Stimulated activated CD8-positive, alpha-beta memory T cell treated with anti-CD3 and anti-CD28 coated beads, Interleukin-4, amount 100 ng/mL, for 1 hour (primary cell): ENCODE data around the gene KIF4B.
"Not testable (repeated sequence)": the region's sequence is repeated elsewhere in the genome, so short reads cannot be mapped to it uniquely, and the experiment has no call there.

Source experiments
- DNase-seq, 2 donors: peaks; one replicate each; pipeline ENCODE4 v3.0.0-alpha.2; 2020; ENCODE audit warnings: low read depth in 2 of 2, low spot score in 1 of 2

Gene KIF4B, protein sequence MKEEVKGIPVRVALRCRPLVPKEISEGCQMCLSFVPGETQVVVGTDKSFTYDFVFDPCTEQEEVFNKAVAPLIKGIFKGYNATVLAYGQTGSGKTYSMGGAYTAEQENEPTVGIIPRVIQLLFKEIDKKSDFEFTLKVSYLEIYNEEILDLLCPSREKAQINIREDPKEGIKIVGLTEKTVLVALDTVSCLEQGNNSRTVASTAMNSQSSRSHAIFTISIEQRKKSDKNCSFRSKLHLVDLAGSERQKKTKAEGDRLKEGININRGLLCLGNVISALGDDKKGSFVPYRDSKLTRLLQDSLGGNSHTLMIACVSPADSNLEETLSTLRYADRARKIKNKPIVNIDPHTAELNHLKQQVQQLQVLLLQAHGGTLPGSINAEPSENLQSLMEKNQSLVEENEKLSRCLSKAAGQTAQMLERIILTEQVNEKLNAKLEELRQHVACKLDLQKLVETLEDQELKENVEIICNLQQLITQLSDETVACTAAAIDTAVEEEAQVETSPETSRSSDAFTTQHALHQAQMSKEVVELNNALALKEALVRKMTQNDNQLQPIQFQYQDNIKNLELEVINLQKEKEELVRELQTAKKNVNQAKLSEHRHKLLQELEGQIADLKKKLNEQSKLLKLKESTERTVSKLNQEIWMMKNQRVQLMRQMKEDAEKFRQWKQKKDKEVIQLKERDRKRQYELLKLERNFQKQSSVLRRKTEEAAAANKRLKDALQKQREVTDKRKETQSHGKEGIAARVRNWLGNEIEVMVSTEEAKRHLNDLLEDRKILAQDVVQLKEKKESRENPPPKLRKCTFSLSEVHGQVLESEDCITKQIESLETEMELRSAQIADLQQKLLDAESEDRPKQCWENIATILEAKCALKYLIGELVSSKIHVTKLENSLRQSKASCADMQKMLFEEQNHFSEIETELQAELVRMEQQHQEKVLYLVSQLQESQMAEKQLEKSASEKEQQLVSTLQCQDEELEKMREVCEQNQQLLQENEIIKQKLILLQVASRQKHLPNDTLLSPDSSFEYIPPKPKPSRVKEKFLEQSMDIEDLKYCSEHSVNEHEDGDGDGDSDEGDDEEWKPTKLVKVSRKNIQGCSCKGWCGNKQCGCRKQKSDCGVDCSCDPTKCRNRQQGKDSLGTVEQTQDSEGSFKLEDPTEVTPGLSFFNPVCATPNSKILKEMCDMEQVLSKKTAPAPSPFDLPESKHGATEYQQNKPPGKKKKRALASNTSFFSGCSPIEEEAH

DNA sequence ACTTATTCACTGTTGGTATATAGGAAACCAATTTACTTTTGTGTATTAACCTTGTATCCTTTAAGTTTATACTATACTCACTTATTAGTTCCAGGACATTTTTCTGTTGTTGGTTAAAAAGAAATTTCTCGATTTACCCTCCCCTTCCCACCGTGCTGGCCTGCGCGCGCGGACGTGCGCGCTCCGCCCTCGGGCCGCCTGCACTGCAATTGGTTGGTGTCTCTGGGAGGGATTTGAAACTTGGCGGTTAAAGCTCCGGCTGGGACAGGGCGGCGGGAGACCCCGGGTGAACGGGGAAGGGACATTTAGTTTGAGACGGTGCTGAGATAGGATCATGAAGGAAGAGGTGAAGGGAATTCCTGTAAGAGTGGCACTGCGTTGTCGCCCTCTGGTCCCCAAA, at the start of gene KIF4B:
Gene KIF4B, plus strand, starts transcription at position 230 of the 400 bp plus-strand sequence. Its CDS starts 105 bp downstream, at position 335.
- DNase-seq: no peak

DNA sequence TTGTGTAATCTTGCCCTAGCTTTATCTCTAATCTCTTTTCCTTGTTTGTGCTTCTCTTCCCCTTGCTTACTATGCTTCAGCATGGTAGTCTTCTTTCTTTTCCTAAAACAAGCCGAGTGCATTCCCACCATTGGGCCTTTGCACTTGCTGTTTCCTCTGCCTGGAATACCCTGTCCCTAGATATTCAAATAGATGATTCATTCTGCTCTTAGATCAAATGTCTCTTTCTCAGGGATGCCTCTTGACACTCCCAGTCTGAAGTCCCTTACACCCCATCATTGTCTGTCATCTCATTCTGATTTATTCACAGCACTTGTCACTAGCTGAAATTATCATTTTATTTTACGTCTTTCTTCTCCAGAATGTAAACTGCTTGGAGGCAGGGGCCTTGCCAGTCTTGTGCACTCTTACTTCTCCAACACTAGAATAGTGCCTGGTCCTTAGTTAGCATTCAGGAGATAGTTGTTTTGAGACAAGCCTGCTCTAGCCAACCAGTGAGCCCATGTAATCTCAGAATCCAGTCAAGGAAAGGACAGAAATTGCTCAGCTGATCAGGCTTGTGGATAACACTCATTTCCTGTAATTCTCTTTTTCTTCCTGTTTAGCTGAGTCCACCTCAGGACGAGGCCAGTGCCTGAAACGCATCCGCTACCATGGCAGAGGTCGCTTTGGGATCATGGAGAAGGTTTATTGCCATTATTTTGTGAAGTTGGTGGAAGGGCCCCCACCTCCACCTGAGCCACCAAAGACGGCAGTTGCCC, 47.3 kb upstream of the KIF4B start:
- DNase-seq: no peak

GRCh38 chr5:154966874-154967273, 46.7 kb upstream of the KIF4B start:
- DNase-seq: no peak

DNA sequence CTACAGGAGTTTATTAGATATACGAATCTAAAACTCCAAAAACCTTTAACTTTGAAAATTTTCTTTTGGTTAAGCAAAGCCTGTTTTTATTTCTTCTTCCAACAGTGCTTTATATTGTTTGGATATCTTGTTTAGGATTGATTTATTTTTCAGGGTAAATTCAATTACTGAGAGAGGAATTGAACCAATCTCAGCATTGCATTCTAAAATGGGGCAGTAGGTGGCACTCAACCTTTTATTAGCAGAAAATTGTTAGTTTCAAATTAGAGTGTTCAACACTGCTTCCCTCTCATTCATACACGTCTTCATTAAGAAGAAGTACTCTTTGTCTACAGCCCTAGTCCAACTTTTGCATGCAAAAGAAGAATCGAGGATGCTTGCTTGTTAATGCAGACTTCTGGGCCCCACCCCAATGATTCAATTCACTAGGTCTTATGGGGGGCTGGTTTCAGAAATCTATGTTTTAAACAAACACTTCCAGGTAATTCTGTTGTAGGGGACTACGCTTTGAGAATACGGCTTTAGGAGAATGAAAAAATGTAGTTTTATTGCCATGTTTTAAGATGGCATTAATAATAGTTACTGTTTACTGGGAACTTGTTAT, 46.0 kb upstream of the KIF4B start:
- DNase-seq: no peak

- no peak for DNase-seq
Observed at GRCh38 chr5:154968953-154969352, 44.6 kb upstream of the KIF4B start.

- no peak for DNase-seq
Observed at GRCh38 chr5:154970759-154971158, 42.8 kb upstream of the KIF4B start.

DNA sequence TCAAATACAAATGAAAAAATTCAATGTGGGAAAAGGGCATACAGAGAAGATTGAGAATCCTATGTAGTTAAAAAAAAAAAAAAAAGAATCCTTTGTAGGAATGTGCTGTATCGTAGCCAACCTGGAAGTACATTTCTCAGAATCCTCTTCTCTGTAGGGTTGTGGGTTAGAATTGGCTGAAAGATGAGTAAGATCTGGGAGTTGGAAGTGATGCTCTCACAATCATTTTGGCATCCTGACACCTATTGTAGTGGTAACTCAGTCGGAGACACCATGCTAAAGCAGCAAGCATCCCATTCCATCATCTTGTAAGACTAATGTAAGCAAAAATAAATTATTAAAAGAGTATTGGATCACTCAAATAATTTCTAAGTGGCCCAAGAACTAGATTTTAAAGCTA, 42.1 kb upstream of the KIF4B start:
- no peak for DNase-seq

- DNase-seq: no peak
Observed at GRCh38 chr5:154972476-154973080, 41.0 kb upstream of the KIF4B start.

DNA sequence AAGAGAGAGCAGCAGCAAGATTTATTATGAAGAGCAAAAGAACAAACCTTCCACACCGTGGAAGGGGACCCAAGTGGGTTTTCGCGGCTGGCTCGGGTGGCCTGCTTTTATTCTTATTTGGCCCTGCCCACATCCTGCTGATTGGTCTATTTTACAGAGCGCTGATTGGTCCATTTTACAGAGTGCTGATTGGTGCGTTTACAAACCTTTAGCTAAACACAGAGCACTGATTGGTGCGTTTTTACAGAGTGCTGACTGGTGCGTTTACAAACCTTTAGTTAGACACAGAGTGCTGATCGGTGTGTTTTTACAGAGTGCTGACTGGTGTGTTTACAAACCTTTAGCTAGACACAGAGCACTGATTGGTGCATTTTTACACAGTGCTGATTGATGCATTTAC, 37.5 kb upstream of the KIF4B start:
- DNase-seq: not testable (repeated sequence)

DNA sequence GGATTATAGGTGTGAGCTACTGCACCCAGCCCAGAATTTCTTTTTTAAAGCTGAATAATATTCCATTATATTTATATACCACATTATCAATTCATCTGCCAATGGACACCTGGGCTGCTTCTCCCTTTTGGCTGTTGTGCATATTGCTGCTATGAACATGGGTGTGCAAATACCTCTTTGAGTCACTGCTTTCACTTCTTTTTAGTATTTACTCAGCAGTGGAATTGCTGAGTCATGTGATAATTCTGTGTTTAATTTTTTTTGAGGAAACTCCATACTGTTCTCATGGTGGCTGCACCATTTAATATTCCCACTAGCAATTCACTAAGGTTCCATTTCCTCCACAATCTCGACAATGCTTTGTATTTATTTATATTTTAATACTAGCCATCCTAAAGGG, 36.1 kb upstream of the KIF4B start:
- DNase-seq: no peak

DNA sequence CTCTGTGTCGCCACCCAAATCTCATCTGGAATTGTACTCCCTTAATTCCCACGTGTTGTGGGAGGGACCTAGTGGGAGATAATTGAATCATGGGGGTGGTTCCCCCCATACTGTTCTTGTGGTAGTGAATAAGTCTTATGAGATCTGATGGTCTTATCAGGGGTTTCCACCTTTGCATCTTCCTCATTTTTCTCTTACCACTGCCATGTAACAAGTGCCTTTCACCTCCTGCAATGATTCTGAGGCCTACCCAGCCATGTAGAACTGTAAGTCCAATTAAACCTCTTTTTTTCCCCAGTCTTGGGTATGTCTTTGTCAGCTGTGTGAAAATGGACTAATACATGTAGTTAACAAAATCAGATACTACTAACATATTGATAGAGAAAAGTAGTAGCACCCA, 35.3 kb upstream of the KIF4B start:
- DNase-seq: not testable (repeated sequence)

DNA sequence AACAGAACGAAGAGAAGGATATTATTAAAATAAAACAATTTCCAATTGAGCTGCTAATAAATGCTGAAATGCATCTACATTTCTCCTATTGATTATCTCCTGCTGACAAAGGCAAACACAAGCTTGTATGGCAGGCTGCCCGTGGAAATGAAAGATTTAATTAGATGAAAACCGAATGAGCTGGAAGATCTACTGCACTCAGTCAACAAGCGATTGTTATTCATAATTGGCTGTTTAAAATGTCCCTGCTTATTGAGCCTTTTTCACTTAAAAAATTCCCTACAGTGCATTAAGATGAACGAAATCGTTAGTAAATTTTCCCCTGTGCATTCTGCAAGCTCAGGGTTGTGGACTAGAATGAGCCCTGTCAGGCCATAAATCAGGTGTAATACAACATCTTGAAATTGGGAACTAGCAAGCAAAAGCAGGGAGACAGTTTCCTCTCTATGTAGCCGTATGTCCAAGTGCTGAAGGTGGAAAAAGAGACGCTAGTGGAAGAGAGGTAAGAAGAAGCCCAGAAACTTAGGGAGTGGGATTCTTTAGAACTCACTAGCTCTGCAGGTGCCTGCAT, 28.5 kb upstream of the KIF4B start:
- no peak for DNase-seq

- no peak for DNase-seq
Observed at GRCh38 chr5:154986151-154986550, 27.4 kb upstream of the KIF4B start.

DNA sequence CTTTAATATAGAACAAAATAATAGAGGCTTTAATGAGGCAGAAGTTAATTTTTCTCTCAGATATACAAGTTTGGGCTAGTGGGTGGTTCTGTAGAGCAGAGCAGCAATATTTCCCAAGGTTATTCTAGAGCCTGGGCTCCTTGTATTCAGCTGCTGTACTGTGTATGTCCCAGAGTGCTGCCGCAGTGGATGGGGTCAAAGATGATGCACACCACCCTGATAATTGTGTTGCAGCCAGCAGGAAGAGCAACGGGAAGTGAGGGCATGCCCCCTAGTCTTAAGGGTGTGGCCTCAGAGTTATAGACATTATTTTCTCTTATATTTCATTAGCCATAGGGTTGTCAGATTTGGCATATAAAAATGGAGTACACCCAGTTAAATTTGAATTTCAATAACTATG, 23.9 kb upstream of the KIF4B start:
- no peak for DNase-seq

- DNase-seq: no peak
Observed at GRCh38 chr5:154993461-154993860, 20.1 kb upstream of the KIF4B start.

DNA sequence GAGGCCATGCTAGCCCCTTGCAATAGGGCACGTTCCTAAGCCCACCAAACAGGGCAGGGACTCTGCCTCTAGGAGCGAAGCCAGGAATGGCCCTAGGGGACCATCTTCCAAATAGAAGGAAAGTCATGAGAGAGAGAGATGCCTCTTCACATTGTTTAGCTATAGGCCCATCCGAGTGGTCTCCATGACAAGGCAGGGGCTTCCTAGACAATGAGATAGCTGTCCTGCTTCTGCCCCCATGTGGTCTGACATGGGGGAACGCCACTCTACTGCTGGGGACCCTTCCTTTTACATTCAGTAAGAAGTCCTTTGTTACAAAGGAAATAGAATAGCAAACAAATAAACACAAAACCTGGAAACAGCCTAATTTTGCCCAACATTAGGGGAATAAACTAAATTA, 17.9 kb upstream of the KIF4B start:
- DNase-seq: no peak

DNA sequence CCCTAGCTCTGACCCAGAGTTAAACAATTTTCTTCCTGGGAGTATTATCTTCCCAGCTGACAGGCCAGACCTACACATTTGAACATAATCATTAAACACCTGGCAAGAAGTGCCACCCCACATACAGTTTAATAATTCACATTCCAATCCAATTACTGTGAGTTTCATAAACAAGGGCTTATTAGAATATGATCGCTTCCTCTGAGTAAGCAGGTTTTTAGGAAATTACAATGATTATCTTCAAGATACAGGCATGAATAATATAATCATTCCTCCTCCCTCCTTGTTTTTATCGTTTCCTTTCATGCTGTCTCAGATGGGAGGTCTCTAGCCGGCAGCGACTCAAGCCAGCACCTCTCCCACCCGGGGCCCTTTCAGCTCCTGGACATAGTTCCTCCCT, 15.8 kb upstream of the KIF4B start:
- DNase-seq: no peak

GRCh38 chr5:154999865-155000264, 13.7 kb upstream of the KIF4B start:
- DNase-seq: no peak

DNA sequence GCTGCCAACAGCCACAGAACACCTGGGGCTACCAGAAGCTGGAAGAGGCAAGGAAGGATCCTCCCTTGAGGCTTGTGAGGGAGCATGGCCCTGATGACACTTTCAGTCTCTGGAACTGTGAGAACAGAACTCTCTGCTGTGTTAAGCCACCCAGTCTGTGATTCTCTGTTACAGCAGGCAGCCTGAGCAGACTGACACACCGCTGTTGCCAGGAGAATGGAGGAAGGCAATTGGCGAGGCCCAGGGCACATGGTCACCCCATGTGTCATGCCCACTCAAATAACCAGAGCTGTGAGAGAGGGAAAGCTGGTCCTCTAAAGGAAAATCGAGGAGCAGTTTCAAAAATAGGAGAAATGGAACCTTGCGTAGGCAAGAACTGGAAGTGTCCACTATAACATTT, 12.0 kb upstream of the KIF4B start:
- DNase-seq: no peak

- DNase-seq: not testable (repeated sequence)
Observed at GRCh38 chr5:155002722-155003121, 10.8 kb upstream of the KIF4B start.
